ENCODE results near the gene RGS4. TPM values are rescaled to one million over a fixed set of nuclear protein-coding genes. Genes with fewer than 3 reads are reported as not detected.

Gene RGS4
- total RNA-seq = 919 and 1,715 TPM in 2 replicates

GRCh38 chr1:163069142-163069541, at the start of gene RGS4:
Gene RGS4 (plus strand): TSS chr1:163069361. CDS start chr1:163069485, 124 bp downstream.

Other genes with a start within 250 kb of the RGS4 start
- 1.1 and 2.1 TPM in 2 replicates for gene CCDC190, start 208.2 kb upstream of the RGS4 start, total RNA-seq
- 388 and 391 TPM in 2 replicates for gene RGS5, start 133.6 kb downstream of the RGS4 start, total RNA-seq

Data from regular cardiac myocyte (primary cell).